NCI-H2171 treated with DMSO at 0.1 percent for 48 hours (cell line): ENCODE data around the gene ECM1.

Experiments
- DNase-seq: peaks from one replicate; lab custom pipeline; 2025; lab: John Stamatoyannopoulos, UW

ECM1 gene

GRCh38 chr1:150558761-150559655 lies 51.1 kb downstream of the ECM1 start:
- no peak for DNase-seq

GRCh38 chr1:150559656-150560010 lies 51.7 kb downstream of the ECM1 start:
- no peak for DNase-seq

GRCh38 chr1:150560011-150560438 lies 52.1 kb downstream of the ECM1 start:
- DNase-seq = peak; percentile 36

GRCh38 chr1:150560576-150561253 lies 52.8 kb downstream of the ECM1 start:
- DNase-seq = peak; percentile 87

GRCh38 chr1:150561254-150561973 lies 53.5 kb downstream of the ECM1 start:
- DNase-seq = peak; percentile 87

- DNase-seq = peak; percentile 52
Measured at GRCh38 chr1:150561974-150562445, 54.1 kb downstream of the ECM1 start.

GRCh38 chr1:150562446-150563339 lies 54.8 kb downstream of the ECM1 start:
- no peak for DNase-seq
